Neural crest cell (in vitro differentiated cells): Measurements from ENCODE around the gene C10orf105. TPM values are rescaled to one million over a fixed set of nuclear protein-coding genes. Genes with fewer than 3 reads are reported as not detected.

Experiments
- DNase-seq: peaks from one replicate; pipeline ENCODE4 v3.0.0; 2021; ENCODE audit warnings: low read depth, mixed read lengths, low spot score
- H3K27ac Mint-ChIP-seq: one replicate; pipeline ENCODE4 v1.8.0; 2021; ENCODE audit warnings: mild to moderate bottlenecking, mixed read lengths; ENCODE audit not compliant: unreplicated experiment
- H3K27me3 Mint-ChIP-seq: 2 replicates; pipeline ENCODE4 v1.8.0; 2021; ENCODE audit warnings: low read depth, mild to moderate bottlenecking, mixed read lengths
- H3K36me3 Mint-ChIP-seq: 2 replicates; pipeline ENCODE4 v1.8.0; 2021; ENCODE audit warnings: low read depth, mild to moderate bottlenecking, mixed read lengths
- H3K4me1 Mint-ChIP-seq: 2 replicates; pipeline ENCODE4 v1.8.0; 2021; ENCODE audit warnings: mixed read lengths
- H3K4me3 Mint-ChIP-seq: one replicate; pipeline ENCODE4 v1.8.0; 2021; ENCODE audit warnings: mild to moderate bottlenecking, mixed read lengths
- H3K9me3 Mint-ChIP-seq: 2 replicates; pipeline ENCODE4 v1.8.0; 2021; ENCODE audit warnings: mixed read lengths
- total RNA-seq: library from RNA; stranded (reverse); gene quantifications from 2 replicates; pipeline ENCODE4 v1.2.1, GENCODE V29; 2021
- TF ChIP-seq, protein P1 (sequence below): fragments of 200-600 bp; sonication (generic); conservative IDR thresholded peaks from 2 replicates; pipeline ENCODE4 v1.5.0; 2021; ENCODE audit warnings: antibody characterized with exemption, mild to moderate bottlenecking

The C10orf105 gene
- total RNA-seq, 1 donor from 2014 or later: 0.12 TPM

DNA sequence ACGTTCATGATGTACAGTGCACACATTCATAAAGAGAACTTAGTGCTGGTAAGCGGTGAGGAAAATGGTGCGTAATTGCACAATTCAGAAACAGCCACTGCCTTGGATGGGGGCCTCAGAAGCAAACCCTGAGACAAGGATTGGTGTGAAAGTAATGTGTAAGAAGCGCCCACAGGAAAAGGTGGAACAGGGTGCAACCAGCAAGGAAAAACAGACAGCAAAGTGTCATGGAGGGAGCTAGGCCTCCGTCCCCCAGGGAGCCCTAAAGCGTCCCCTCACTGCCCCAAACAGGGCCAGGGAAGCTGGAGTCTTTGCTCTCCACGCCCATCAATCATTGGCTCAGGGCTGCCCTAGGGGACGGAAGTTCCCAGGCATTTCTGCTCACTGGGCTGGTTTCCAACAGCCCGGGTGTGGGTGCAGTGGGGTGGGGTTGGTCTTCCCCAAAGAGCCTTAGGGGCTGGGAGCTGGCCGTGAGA, 9.6 kb upstream of the C10orf105 start:
- Mint-ChIP-seq H3K9me3 (no peaks in the 10 kb centered on the region), H3K4me1 (peaks cover 7% of the 10 kb centered on the region), H3K27me3 (no peaks in the 10 kb centered on the region), H3K36me3 (no peaks in the 10 kb centered on the region), H3K4me3 (no peak overlapping the region), H3K27ac (no peak overlapping the region)
- no peak for DNase-seq
- TF ChIP-seq, protein P1, sequence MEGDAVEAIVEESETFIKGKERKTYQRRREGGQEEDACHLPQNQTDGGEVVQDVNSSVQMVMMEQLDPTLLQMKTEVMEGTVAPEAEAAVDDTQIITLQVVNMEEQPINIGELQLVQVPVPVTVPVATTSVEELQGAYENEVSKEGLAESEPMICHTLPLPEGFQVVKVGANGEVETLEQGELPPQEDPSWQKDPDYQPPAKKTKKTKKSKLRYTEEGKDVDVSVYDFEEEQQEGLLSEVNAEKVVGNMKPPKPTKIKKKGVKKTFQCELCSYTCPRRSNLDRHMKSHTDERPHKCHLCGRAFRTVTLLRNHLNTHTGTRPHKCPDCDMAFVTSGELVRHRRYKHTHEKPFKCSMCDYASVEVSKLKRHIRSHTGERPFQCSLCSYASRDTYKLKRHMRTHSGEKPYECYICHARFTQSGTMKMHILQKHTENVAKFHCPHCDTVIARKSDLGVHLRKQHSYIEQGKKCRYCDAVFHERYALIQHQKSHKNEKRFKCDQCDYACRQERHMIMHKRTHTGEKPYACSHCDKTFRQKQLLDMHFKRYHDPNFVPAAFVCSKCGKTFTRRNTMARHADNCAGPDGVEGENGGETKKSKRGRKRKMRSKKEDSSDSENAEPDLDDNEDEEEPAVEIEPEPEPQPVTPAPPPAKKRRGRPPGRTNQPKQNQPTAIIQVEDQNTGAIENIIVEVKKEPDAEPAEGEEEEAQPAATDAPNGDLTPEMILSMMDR: no peak

DNA sequence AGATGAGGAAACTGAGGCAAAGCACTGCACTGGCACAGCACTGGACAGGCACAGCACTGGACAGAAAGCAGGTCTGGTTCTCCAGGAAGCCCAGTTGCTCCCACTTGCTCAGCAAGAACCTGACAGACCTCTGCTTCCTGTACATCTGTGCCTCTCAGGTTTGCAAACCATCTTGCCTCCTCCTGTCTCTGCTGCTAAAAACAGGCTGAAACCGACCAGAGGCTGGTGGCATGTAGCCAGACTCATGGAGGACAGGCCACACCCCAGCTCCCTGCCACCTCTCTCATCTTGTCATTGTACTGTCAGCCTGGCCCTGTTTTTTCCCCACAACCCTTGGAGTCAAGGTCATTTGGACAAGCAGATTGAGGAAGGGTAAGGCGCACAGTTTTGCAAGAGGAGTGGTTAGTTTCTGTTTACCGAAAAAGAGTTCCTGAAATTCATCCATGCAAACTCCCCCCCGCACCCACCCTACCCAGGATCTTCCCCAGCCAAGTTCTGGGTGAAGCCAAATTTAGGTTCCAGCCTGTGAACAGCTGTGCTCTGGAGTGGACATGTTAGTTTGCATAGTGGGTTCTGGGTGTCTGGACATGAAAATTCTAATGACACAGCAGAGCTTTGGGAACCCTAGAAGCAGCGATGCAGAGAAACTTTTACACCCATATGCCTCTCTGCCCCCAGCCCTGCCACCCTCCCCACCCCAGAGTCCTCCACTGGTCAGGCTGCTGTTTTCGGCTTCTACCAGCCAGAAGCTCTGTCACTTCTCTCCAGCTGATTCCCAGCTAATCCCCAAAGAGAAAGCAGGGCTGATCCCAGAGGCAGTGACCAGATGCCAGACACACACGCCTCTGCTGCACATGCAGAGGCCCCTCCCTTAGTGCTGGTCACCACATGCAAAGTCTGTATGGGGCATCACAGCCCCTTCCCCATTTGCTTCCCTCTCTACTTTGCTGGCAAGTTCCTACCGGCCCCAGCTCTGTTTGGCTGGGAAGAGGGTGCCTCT, 8.5 kb upstream of the C10orf105 start:
- Mint-ChIP-seq H3K4me1 (peaks cover 7% of the 10 kb centered on the region), H3K9me3 (no peaks in the 10 kb centered on the region), H3K4me3 (no peak overlapping the region), H3K27me3 (no peaks in the 10 kb centered on the region), H3K36me3 (no peaks in the 10 kb centered on the region), H3K27ac (no peak overlapping the region)
- TF ChIP-seq, protein P1: no peak
- no peak for DNase-seq

DNA sequence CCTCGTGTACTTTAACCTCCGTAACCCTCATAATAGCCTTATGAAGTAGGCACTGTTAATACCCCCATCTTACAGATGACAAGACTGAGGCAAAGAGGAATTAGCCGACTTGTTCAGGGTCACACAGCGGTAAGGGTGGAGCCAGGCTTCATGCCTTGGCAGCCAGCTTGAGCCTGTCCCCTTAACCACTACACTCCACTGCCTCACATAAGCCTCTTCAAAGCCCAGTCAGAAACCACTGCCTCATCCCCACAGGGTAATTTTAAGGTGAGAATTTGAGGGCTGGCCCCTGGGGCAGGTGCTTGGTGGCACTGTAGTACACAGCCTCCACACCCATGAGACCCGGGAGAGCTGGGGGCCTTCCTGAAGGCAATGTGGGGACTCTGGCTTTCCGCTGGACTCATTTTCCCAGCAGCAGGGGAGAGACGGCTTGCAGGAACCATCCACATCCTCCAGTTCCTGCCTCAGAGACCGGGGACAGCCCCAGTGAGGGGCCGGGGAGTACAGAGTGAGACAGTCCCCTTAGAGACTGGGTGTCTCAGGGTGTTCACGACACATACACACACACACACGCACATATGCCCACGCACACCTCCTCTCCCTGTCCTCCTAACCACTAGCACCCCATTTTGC, 7.6 kb upstream of the C10orf105 start:
- Mint-ChIP-seq H3K36me3 (no peaks in the 10 kb centered on the region), H3K9me3 (no peaks in the 10 kb centered on the region), H3K27ac (no peak overlapping the region), H3K27me3 (no peaks in the 10 kb centered on the region), H3K4me3 (no peak overlapping the region), H3K4me1 (peaks cover 7% of the 10 kb centered on the region)
- TF ChIP-seq, protein P1: no peak
- no peak for DNase-seq

DNA sequence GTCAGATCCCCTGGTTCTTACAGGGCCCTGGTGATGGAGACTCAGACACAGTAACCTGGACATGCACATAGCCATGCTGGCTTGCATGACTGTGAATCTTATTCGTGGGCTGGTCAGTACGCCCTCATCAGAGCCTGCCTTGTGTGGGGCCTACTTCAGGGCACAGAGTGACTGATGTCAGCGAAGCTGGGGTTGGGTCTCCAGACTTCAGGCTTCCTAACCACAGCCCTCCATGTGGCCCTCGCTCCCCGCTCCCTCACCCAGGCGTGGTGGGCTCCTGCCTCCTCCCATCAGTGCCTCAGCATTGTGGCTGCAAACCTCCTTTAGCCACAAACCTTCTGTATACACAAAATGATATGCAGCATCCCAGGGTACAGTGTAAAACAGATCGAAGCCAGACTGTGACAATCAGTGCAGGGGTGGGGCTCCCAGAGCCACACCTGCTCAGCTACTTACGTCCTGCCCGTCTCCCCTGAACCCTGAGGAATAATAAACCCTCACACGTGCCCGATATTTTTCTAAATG, 7.1 kb upstream of the C10orf105 start:
- peaks cover 2% of the 10 kb centered on the region for H3K27me3 Mint-ChIP-seq
- H3K36me3 Mint-ChIP-seq: no peaks in the 10 kb centered on the region
- H3K27ac Mint-ChIP-seq: no peak overlapping the region
- H3K9me3 Mint-ChIP-seq: no peaks in the 10 kb centered on the region
- TF ChIP-seq, protein P1: no peak
- no peak overlapping the region for H3K4me3 Mint-ChIP-seq
- DNase-seq: no peak
- peaks cover 7% of the 10 kb centered on the region for H3K4me1 Mint-ChIP-seq

DNA sequence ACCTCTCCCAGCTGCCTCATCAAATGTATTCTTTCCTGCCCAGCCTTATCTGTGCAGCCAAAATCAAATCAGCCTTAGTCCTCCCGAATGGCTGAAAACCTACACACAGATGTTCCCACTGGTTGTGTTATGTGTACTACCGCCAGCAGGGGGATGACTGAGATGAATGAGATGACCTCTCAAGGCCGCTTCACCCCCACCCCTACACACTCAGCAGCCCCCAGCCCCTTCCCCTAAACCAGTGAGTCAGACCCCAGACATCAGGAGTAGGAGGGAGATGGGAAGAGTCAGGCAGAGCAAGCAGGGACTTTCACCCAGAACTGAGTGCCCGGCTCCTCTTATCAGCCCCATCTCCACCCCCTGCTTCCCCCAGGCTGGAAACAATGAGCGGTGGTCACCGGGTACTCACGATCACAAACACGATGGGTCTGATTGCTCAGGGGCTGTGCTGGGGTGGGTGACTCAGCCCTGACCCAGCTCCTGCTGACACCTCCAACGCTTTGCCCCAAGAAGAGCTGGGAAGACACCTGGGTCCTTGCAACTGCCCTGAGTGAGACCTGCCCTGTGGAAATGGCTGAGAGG, 6.5 kb upstream of the C10orf105 start:
- DNase-seq: peak; percentile 33
- no peak overlapping the region for H3K27ac Mint-ChIP-seq
- peaks cover 7% of the 10 kb centered on the region for H3K4me1 Mint-ChIP-seq
- no peaks in the 10 kb centered on the region for H3K36me3 Mint-ChIP-seq
- no peaks in the 10 kb centered on the region for H3K9me3 Mint-ChIP-seq
- no peak overlapping the region for H3K4me3 Mint-ChIP-seq
- H3K27me3 Mint-ChIP-seq: peaks cover 3% of the 10 kb centered on the region
- TF ChIP-seq, protein P1: peak; percentile 58
